ENCODE data around the gene SLC2A8.

SLC2A8 gene

GRCh38 chr9:127403507-127404192, 6.7 kb downstream of the SLC2A8 start:
- no peak for DNase-seq (ENCODE audit: low spot score)

GRCh38 chr9:127404631-127405030, 7.7 kb downstream of the SLC2A8 start:
- no peak for DNase-seq (ENCODE audit: low spot score)

- DNase-seq (ENCODE audit: low spot score), result no peak
These were observed 8.6 kb downstream of the SLC2A8 start for GRCh38 chr9:127405344-127406125.

- DNase-seq (ENCODE audit: low spot score), result no peak
These were observed 10.0 kb downstream of the SLC2A8 start for GRCh38 chr9:127406799-127407491.

GRCh38 chr9:127407492-127407843, 10.5 kb downstream of the SLC2A8 start:
- DNase-seq (ENCODE audit: low spot score), result no peak

GRCh38 chr9:127411122-127411521, 14.2 kb downstream of the SLC2A8 start:
- no peak for DNase-seq (ENCODE audit: low spot score)

- DNase-seq (ENCODE audit: low spot score), result no peak
These were observed 18.2 kb downstream of the SLC2A8 start for GRCh38 chr9:127415141-127415540.

GRCh38 chr9:127415657-127416056, 18.7 kb downstream of the SLC2A8 start:
- no peak for DNase-seq (ENCODE audit: low spot score)

GRCh38 chr9:127417131-127418036, 20.4 kb downstream of the SLC2A8 start:
- no peak for DNase-seq (ENCODE audit: low spot score)

GRCh38 chr9:127418037-127418471, 21.1 kb downstream of the SLC2A8 start:
- no peak for DNase-seq (ENCODE audit: low spot score)

GRCh38 chr9:127419348-127419747, 22.4 kb downstream of the SLC2A8 start:
- no peak for DNase-seq (ENCODE audit: low spot score)

GRCh38 chr9:127421057-127421456, 24.1 kb downstream of the SLC2A8 start:
- DNase-seq (ENCODE audit: low spot score), result no peak

GRCh38 chr9:127422133-127422782, 25.3 kb downstream of the SLC2A8 start:
- DNase-seq (ENCODE audit: low spot score), result no peak

GRCh38 chr9:127422787-127423186, 25.8 kb downstream of the SLC2A8 start:
- no peak for DNase-seq (ENCODE audit: low spot score)

GRCh38 chr9:127423476-127423933, 26.5 kb downstream of the SLC2A8 start:
- DNase-seq (ENCODE audit: low spot score), result no peak

GRCh38 chr9:127423934-127424675, 27.1 kb downstream of the SLC2A8 start, which contains the start of gene ZNF79:
TSS of gene ZNF79 (plus strand) at chr9:127424382. CDS start at chr9:127424788, 406 bp downstream.
- DNase-seq (ENCODE audit: low spot score), result peak; percentile 89

- DNase-seq (ENCODE audit: low spot score), result no peak
These were observed 27.7 kb downstream of the SLC2A8 start for GRCh38 chr9:127424676-127424999.

GRCh38 chr9:127426756-127427155, 29.8 kb downstream of the SLC2A8 start:
- no peak for DNase-seq (ENCODE audit: low spot score)

GRCh38 chr9:127428348-127428747, 31.4 kb downstream of the SLC2A8 start:
- no peak for DNase-seq (ENCODE audit: low spot score)

GRCh38 chr9:127430415-127430814, 33.4 kb downstream of the SLC2A8 start:
- no peak for DNase-seq (ENCODE audit: low spot score)
